CD4-positive, alpha-beta T cell treated with Interleukin-17A for 1 hour (primary cell): ENCODE results near the gene PDLIM7.
A peak's percentile ranks its signal among the peaks of the same experiment; 100 is the strongest.

Source experiments
- DNase-seq: peaks from one replicate; pipeline ENCODE4 v3.0.0-alpha.2; 2020

PDLIM7 gene

GRCh38 chr5:177472460-177473442 is 24.7 kb downstream of the PDLIM7 start:
- DNase-seq = peak; percentile 67

GRCh38 chr5:177471610-177472356 is 25.6 kb downstream of the PDLIM7 start:
- DNase-seq = peak; percentile 37

GRCh38 chr5:177470759-177471536 is 26.5 kb downstream of the PDLIM7 start:
- DNase-seq = no peak

- no peak for DNase-seq
Observed at GRCh38 chr5:177469750-177470525, 27.5 kb downstream of the PDLIM7 start.

GRCh38 chr5:177468685-177469628 is 28.4 kb downstream of the PDLIM7 start:
- DNase-seq = no peak

- DNase-seq = no peak
Observed at GRCh38 chr5:177468329-177468684, 29.1 kb downstream of the PDLIM7 start.

GRCh38 chr5:177467436-177467835 is 30.0 kb downstream of the PDLIM7 start:
- no peak for DNase-seq

GRCh38 chr5:177466861-177467260 is 30.5 kb downstream of the PDLIM7 start:
- DNase-seq = no peak

GRCh38 chr5:177465044-177465443 is 32.4 kb downstream of the PDLIM7 start:
- no peak for DNase-seq

GRCh38 chr5:177462021-177462670 is 35.3 kb downstream of the PDLIM7 start:
- no peak for DNase-seq

- no peak for DNase-seq
Observed at GRCh38 chr5:177459819-177460628, 37.4 kb downstream of the PDLIM7 start.

GRCh38 chr5:177459357-177459756 is 38.0 kb downstream of the PDLIM7 start:
- DNase-seq = no peak

GRCh38 chr5:177458912-177459350 is 38.5 kb downstream of the PDLIM7 start:
- no peak for DNase-seq

GRCh38 chr5:177457852-177458681 is 39.3 kb downstream of the PDLIM7 start:
- no peak for DNase-seq

- peak; percentile 81 for DNase-seq
Observed at GRCh38 chr5:177456976-177457851, 40.2 kb downstream of the PDLIM7 start.

GRCh38 chr5:177456591-177456964 is 40.8 kb downstream of the PDLIM7 start:
- DNase-seq = no peak
